Lower leg skin (tissue), 3 donors: ENCODE data around the gene SULT2B1.

Source experiments
- CTCF ChIP-seq, 3 donors: fragments of 450-650 bp; IDR thresholded peaks; one replicate each; pipeline ENCODE4 v1.5.1; 2016; ENCODE audit warnings: antibody characterized with exemption in 3 of 3, mild to moderate bottlenecking in 3 of 3, moderate library complexity in 2 of 3
- POLR2A ChIP-seq, 2 donors: fragments of 450-650 bp; IDR thresholded peaks; one replicate each; pipeline ENCODE4 v1.6.1; 2016 to 2017; ENCODE audit warnings: antibody characterized with exemption in 2 of 2, mild to moderate bottlenecking in 1 of 2, moderate library complexity in 1 of 2

DNA sequence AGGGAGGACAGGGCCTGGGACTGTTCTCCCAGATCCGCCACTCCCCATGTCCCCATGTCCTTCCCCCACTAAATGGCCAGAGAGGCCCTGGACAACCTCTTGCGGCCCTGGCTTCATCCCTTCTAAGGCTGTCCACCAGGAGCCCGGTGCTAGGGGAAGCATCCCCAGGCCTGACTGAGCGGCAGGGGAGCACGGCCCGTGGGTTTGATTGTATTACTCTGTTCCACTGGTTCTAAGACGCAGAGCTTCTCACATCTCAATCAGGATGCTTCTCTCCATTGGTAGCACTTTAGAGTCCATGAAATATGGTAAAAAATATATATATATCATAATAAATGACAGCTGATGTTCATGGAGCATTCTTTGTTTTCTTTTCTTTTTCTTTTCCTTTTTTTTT lies 55.4 kb downstream of the SULT2B1 start:
- TF ChIP-seq CTCF (IDR thresholded peaks at IDR 0.05) = no peak
- no peak for TF ChIP-seq POLR2A (IDR thresholded peaks at IDR 0.05)
